PFSK-1 (cell line): ENCODE results near the gene FLOT1.

Source experiments
- FOXP2 ChIP-seq: optimal IDR thresholded peaks from 2 replicates; pipeline ENCODE3; 2011; ENCODE audit warnings: borderline replicate concordance, control low read depth, inconsistent platforms; ENCODE audit not compliant: insufficient read depth; ENCODE audit errors: extremely low read length, extremely low read depth
- POLR2AphosphoS5 ChIP-seq: IDR thresholded peaks from 2 replicates; pipeline ENCODE4 v1.6.1; 2012; ENCODE audit warnings: low read depth, mild to moderate bottlenecking, control low read depth, low read length, moderate library complexity
- REST ChIP-seq, 2 experiments: IDR thresholded peaks; 2 replicates each; pipeline versions ENCODE4 v1.6.1 to v1.8.0; 2011 to 2012; ENCODE audit warnings: low read depth in 2 of 2, low read length in 2 of 2, control low read depth in 1 of 2, inconsistent platforms in 1 of 2, mild to moderate bottlenecking in 1 of 2, moderate library complexity in 1 of 2; ENCODE audit not compliant: insufficient read depth in 1 of 2
- TAF1 ChIP-seq: IDR thresholded peaks from 2 replicates; pipeline ENCODE4 v1.6.1; 2012; ENCODE audit warnings: low read length, control low read depth, borderline replicate concordance; ENCODE audit not compliant: insufficient read depth

- TF ChIP-seq POLR2AphosphoS5 (no peak), TAF1 (peak; percentile 62; the same call in 1 of the 2 replicates), FOXP2 (no peak), REST (IDR thresholded peaks at IDR 0.05; ENCODE audit: insufficient read depth in 1 of 2, low read depth in 2 of 2, low read length in 2 of 2) (peak in 1 of 2 experiments; percentile 70; a peak in 1 of 4 replicates)
Observed at GRCh38 chr6:30748851-30749540, 6.5 kb upstream of the FLOT1 start.
